Spleen (tissue), 11 donors: ENCODE results near the gene TRPT1. TPM values are rescaled to one million over a fixed set of nuclear protein-coding genes. Genes with fewer than 3 reads are reported as not detected.
A peak's percentile ranks its signal among the peaks of the same experiment; 100 is the strongest.

Experiments used
- DNase-seq: peaks from one replicate; pipeline ENCODE4 v3.0.0-alpha.2; 2020
- H3K27ac ChIP-seq, 8 donors: fragments of 200-600 bp; sonication (generic) in 7 of 8; 1 replicate in 4 of 8; 2 replicates in 4 of 8; pipeline versions ENCODE4 v1.5.0 to v1.8.0; 2016 to 2021; ENCODE audit warnings: inconsistent platforms in 4 of 8, mild to moderate bottlenecking in 4 of 8, moderate library complexity in 1 of 8
- H3K27me3 ChIP-seq, 7 donors: fragments of 200-600 bp; sonication (generic) in 6 of 7; replicated peaks in 1 of 7; 1 replicate in 4 of 7; 2 replicates in 3 of 7; pipeline versions ENCODE4 v1.5.0 to v1.8.0; 2016 to 2021; ENCODE audit warnings: inconsistent platforms in 3 of 7, mild to moderate bottlenecking in 1 of 7
- H3K36me3 ChIP-seq, 6 donors: fragments of 200-600 bp; sonication (generic) in 5 of 6; 1 replicate in 4 of 6; 2 replicates in 2 of 6; pipeline versions ENCODE4 v1.5.0 to v1.8.0; 2016 to 2021; ENCODE audit warnings: inconsistent platforms in 2 of 6
- H3K4me1 ChIP-seq, 6 donors: fragments of 200-600 bp; sonication (generic) in 5 of 6; 1 replicate in 3 of 6; 2 replicates in 3 of 6; pipeline versions ENCODE4 v1.5.0 to v1.8.0; 2016 to 2021; ENCODE audit warnings: inconsistent platforms in 3 of 6
- H3K4me3 ChIP-seq, 8 donors: fragments of 200-600 bp; sonication (generic) in 7 of 8; 1 replicate in 4 of 8; 2 replicates in 4 of 8; pipeline versions ENCODE4 v1.5.0 to v1.8.0; 2016 to 2021; ENCODE audit warnings: inconsistent platforms in 4 of 8, mild to moderate bottlenecking in 4 of 8, moderate library complexity in 2 of 8
- H3K9me3 ChIP-seq, 8 donors: fragments of 200-600 bp; sonication (generic) in 7 of 8; 1 replicate in 4 of 8; 2 replicates in 4 of 8; pipeline versions ENCODE4 v1.5.0 to v1.8.0; 2016 to 2021; ENCODE audit warnings: inconsistent platforms in 4 of 8
- POLR2A ChIP-seq, 3 donors: fragments of 450-650 bp; IDR thresholded peaks; one replicate each; pipeline ENCODE4 v1.5.1; 2017; ENCODE audit warnings: antibody characterized with exemption in 3 of 3, mild to moderate bottlenecking in 1 of 3
- POLR2AphosphoS5 ChIP-seq, 3 donors: sonication (generic); formaldehyde crosslinking; IDR thresholded peaks; one replicate each; pipeline ENCODE4 v1.5.1; 2017; ENCODE audit warnings: antibody characterized with exemption in 3 of 3
- WGBS, 5 donors: extraction: QIAGEN DNeasy Blood & Tissue Kit in 3 of 5; methylation state at CpG; one replicate each; pipeline versions ENCODE4 v1.1.5 to v1.1.7; 2013 to 2018; 5-methylcytosine and 5-hydroxymethylcytosine counted together
- intact Hi-C: fragments of 100-400 bp; cut with DNase I; formaldehyde crosslinking; loops from one replicate; pipeline ENCODE4 v1.15.0; 2023; ENCODE audit warnings: low total_unique reads
- polyA plus RNA-seq, 3 donors: library from polyadenylated mRNA; stranded (reverse); fragments of 200-250 nt; gene quantifications; one replicate each; pipeline ENCODE4 v1.2.1, GENCODE V29; 2013
- total RNA-seq, 7 donors: library from RNA; depleted of rRNA in 3 of 7; stranded (reverse); fragments of >200 nt in 3 of 7; fragmentation: NEBNext Ultra II Directional in 4 of 7; extraction: Animal tissue kit (Norgen Biotek cat#: 25700) in 4 of 7; gene quantifications; one replicate each; pipeline versions ENCODE4 v1.1.0 to v1.2.1, GENCODE V29; 2016 to 2021
- TF ChIP-seq, protein P1 (sequence below), 11 experiments: fragments of 200-600 bp in 7 of 11; fragments of 450-650 bp in 4 of 11; sonication (generic) in 4 of 11; IDR thresholded peaks in 8 of 11; conservative IDR thresholded peaks in 3 of 11; 1 replicate in 7 of 11; 2 replicates in 4 of 11; pipeline versions ENCODE4 v1.4.0 to v1.8.0; 2016 to 2021; ENCODE audit warnings: antibody characterized with exemption in 11 of 11, inconsistent platforms in 4 of 11, mild to moderate bottlenecking in 1 of 11
- donor health status: healthy with polysubstance abuse.
- donor health status: DM: no; HTN: no; CAD: no; lungs with moderate emphysema.
- donor health status: DM: no; HTN: no; CAD: no.
- donor health status: Bipolar disorder and iron deficiency.
- donor health status: healthy.
- donor health status: DM: no; HTN: no; CAD: no.
- donor health status: DM: yes; HTN: yes; CAD: no.

The TRPT1 gene
- total and polyA plus RNA-seq, 10 donors = 34.2 to 74.0 (median 46.4) TPM

DNA sequence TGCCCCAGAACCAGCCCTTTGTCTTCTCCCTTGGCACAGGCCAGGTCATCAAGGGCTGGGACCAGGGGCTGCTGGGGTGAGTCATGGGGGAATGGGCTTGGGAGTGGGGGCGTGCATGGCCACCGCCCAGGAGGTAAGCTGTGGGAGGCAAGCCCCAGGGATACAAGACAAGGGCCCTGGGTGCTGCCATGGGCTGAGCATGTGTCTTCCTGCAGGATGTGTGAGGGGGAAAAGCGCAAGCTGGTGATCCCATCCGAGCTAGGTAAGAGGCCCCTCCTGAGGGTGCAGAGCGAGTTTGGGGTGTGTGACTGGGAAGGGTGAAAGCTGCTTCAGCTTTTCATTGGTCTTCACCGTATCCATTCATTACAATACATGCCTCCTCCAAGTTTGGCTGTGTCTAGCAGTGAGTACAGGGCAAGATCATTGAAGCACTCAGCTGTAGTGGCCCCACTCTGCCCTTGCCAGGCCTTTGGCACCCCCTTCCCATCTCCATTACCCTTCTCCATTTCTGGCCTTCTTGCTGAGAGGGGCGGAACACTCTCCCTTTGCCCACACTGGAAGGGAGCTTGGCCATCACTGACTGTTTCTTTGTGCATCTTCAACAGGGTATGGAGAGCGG, 17.4 kb upstream of the TRPT1 start:
- Histone ChIP-seq H3K27ac (peak overlapping the region in 3 of 8 donors; percentile 95 to 100 (median 97)), H3K4me1 (peaks cover 23 to 87% (median 68%) of the 10 kb centered on the region in 6 donors), H3K27me3 (no peaks in the 10 kb centered on the region), H3K36me3 (peaks cover 0 to 35% (median 16%) of the 10 kb centered on the region in 6 donors), H3K4me3 (peak overlapping the region in 1 of 8 donors; percentile 11), H3K9me3 (no peaks in the 10 kb centered on the region)
- 90 to 94% (median 92%) methylated on average over 8 of the region's 8 CpGs for WGBS, 5 donors
- intact Hi-C loops = no loop called here
- TF ChIP-seq, protein P1, sequence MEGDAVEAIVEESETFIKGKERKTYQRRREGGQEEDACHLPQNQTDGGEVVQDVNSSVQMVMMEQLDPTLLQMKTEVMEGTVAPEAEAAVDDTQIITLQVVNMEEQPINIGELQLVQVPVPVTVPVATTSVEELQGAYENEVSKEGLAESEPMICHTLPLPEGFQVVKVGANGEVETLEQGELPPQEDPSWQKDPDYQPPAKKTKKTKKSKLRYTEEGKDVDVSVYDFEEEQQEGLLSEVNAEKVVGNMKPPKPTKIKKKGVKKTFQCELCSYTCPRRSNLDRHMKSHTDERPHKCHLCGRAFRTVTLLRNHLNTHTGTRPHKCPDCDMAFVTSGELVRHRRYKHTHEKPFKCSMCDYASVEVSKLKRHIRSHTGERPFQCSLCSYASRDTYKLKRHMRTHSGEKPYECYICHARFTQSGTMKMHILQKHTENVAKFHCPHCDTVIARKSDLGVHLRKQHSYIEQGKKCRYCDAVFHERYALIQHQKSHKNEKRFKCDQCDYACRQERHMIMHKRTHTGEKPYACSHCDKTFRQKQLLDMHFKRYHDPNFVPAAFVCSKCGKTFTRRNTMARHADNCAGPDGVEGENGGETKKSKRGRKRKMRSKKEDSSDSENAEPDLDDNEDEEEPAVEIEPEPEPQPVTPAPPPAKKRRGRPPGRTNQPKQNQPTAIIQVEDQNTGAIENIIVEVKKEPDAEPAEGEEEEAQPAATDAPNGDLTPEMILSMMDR (IDR thresholded peaks at IDR 0.05 in 8 of 11, conservative IDR thresholded peaks at IDR 0.05 in 3 of 11) = no peak
- TF ChIP-seq POLR2AphosphoS5 (IDR thresholded peaks at IDR 0.05) (peak in 1 of 3 donors; percentile 10), POLR2A (IDR thresholded peaks at IDR 0.05) (no peak)
- no peak for DNase-seq

DNA sequence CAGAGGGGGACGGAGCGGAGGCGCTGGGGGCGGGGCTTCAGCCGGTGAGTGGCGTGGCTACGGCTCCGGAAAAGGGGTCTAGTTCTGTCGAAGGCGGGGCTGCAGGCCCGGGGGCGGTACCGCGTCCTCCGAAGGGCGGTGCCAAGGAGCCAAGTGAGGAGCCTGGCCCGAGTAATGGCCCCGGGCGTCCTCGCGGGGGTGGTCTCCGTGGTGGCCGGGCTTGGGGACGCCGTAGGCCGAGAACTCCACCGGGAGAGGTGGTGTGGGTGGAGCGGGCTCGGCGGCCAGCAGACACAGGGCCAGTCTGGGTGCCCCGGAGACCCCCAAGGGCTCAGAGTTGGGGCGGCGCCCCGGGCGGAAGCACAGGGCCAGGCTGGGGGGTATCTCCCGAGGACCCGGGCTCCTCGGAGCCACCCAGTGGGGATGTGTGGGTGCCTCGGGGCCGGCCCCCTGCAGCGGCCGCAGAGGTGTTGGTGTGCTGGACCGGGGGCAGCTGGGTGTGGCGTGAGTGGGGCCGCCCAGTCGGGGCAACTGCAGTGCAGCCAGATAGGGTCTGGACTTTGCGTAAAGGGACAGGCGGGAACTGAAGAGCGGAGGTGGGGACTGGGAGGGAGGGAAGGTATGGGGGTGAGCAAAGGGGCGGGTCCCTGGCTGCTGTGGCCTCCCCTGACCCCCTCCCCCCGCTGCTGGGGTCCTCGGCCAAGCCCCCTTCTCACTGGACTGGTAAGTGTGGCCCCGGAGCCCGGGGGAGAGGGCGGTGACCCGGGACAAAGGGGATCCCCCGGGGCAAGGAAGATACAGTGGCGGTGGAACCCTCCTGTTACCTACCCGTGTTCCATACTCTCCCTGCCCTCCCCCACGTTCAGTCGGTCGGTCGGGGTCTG, 15.7 kb upstream of the TRPT1 start:
- 0 to 1% (median 1%) methylated on average over 28 to 63 of the region's 63 CpGs for WGBS, 5 donors
- H3K4me1 ChIP-seq = peaks cover 23 to 88% (median 65%) of the 10 kb centered on the region in 6 donors
- no peaks in the 10 kb centered on the region for H3K9me3 ChIP-seq
- H3K27me3 ChIP-seq = no peaks in the 10 kb centered on the region
- no peak for DNase-seq
- peaks cover 0 to 48% (median 28%) of the 10 kb centered on the region in 6 donors for H3K36me3 ChIP-seq
- peak overlapping the region; percentile 71 to 99 (median 86) for H3K4me3 ChIP-seq
- TF ChIP-seq, protein P1 (IDR thresholded peaks at IDR 0.05 in 8 of 11, conservative IDR thresholded peaks at IDR 0.05 in 3 of 11) = peak in 2 of 11 experiments; percentile 11 to 36
- TF ChIP-seq POLR2AphosphoS5 (IDR thresholded peaks at IDR 0.05) (peak; percentile 56 to 74 (median 71)), POLR2A (IDR thresholded peaks at IDR 0.05) (no peak)
- intact Hi-C loops = no loop called here
- H3K27ac ChIP-seq = peak overlapping the region; percentile 86 to 100 (median 98)

DNA sequence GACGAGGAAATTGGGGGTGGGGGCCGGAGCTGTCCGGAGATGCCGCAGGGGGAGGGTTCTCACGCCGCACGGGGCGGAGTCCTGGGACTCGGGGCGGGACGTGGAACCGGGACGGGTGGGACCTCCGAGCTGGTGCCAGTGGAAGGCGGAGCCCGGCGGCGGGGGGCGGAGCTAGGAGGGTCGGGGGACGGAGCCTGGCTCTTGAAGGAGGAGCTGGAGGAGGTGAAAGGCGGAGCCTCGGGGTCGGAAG, 15.2 kb upstream of the TRPT1 start:
- no peak for TF ChIP-seq POLR2AphosphoS5 (IDR thresholded peaks at IDR 0.05)
- TF ChIP-seq, protein P1 (IDR thresholded peaks at IDR 0.05 in 8 of 11, conservative IDR thresholded peaks at IDR 0.05 in 3 of 11) = peak in 2 of 11 experiments; percentile 9 to 39
- H3K9me3 ChIP-seq = no peaks in the 10 kb centered on the region
- peak overlapping the region; percentile 71 to 99 (median 86) for H3K4me3 ChIP-seq
- intact Hi-C loops = no loop called here
- WGBS, 5 donors = 0 to 2% (median 1%) methylated on average over 23 to 24 of the region's 24 CpGs
- H3K27me3 ChIP-seq = no peaks in the 10 kb centered on the region
- H3K4me1 ChIP-seq = peaks cover 23 to 90% (median 66%) of the 10 kb centered on the region in 6 donors
- H3K27ac ChIP-seq = peak overlapping the region; percentile 86 to 100 (median 98)
- peaks cover 0 to 51% (median 28%) of the 10 kb centered on the region in 6 donors for H3K36me3 ChIP-seq
- DNase-seq = peak; percentile 100
